Kidney (tissue), 14 donors: ENCODE results near the gene MYL4. TPM values are rescaled to one million over a fixed set of nuclear protein-coding genes. Genes with fewer than 3 reads are reported as not detected.

ENCODE experiments used
- DNase-seq, 5 donors: peaks; one replicate each; pipeline ENCODE4 v3.0.0-alpha.2; 2013 to 2020
- FAIRE-seq: peaks from 2 replicates; lab custom pipeline; 2012; peaks lifted over from hg19 to GRCh38; lab: Jason Lieb, UNC
- H3K27ac ChIP-seq, 2 donors: one replicate each; pipeline ENCODE4 v1.7.0; 2013; ENCODE audit warnings: low read depth in 2 of 2, low read length in 2 of 2, inconsistent platforms in 1 of 2
- H3K27me3 ChIP-seq: one replicate; pipeline ENCODE4 v1.7.1; 2013; ENCODE audit warnings: low read length, inconsistent platforms; ENCODE audit not compliant: control insufficient read depth, insufficient read depth
- H3K36me3 ChIP-seq, 3 donors: one replicate each; pipeline versions ENCODE4 v1.7.0 to v1.7.1; 2013; ENCODE audit warnings: low read length in 3 of 3, control low read depth in 1 of 3, inconsistent platforms in 1 of 3; ENCODE audit not compliant: insufficient read depth in 3 of 3, control insufficient read depth in 2 of 3
- H3K4me1 ChIP-seq, 3 donors: one replicate each; pipeline versions ENCODE4 v1.7.0 to v1.7.1; 2013; ENCODE audit warnings: low read length in 3 of 3, inconsistent platforms in 1 of 3, low read depth in 1 of 3; ENCODE audit not compliant: control insufficient read depth in 2 of 3, insufficient read depth in 2 of 3
- H3K4me3 ChIP-seq, 3 donors: one replicate each; pipeline versions ENCODE4 v1.7.0 to v1.8.1; 2013; ENCODE audit warnings: low read length in 3 of 3, control low read depth in 1 of 3, inconsistent platforms in 1 of 3
- H3K9ac ChIP-seq, 3 donors: one replicate each; pipeline versions ENCODE4 v1.7.0 to v1.7.1; 2013; ENCODE audit warnings: low read length in 3 of 3, control low read depth in 1 of 3, inconsistent platforms in 1 of 3
- H3K9me3 ChIP-seq, 3 donors: one replicate each; pipeline versions ENCODE4 v1.7.0 to v1.7.1; 2013; ENCODE audit warnings: low read length in 3 of 3, control low read depth in 1 of 3, inconsistent platforms in 1 of 3; ENCODE audit not compliant: control insufficient read depth in 2 of 3, insufficient read depth in 1 of 3
- CTCF ChIP-seq: IDR thresholded peaks from 3 replicates; pipeline ENCODE4 v1.5.1; 2012; ENCODE audit warnings: mild to moderate bottlenecking, moderate library complexity, borderline replicate concordance; ENCODE audit not compliant: insufficient read depth; ENCODE audit errors: extremely low read depth
- intact Hi-C: fragments of 100-400 bp; cut with DNase I; formaldehyde crosslinking; loops from one replicate; pipeline ENCODE4 v1.11.1; 2022
- polyA plus RNA-seq: library from polyadenylated mRNA; stranded (reverse); fragments of 350-450 nt; fragmentation: Illumina TruSeq; extraction: RNeasy Lipid Tissue Mini Kit (QIAGEN cat#74804); gene quantifications from one replicate; pipeline ENCODE4 v1.2.3, GENCODE V29; 2014; ENCODE audit warnings: low read depth, low replicate concordance; ENCODE audit not compliant: insufficient read depth
- total RNA-seq: library from RNA; stranded (reverse); fragmentation: NEBNext Ultra II Directional; extraction: Animal tissue kit (Norgen Biotek cat#: 25700); gene quantifications from one replicate; pipeline ENCODE4 v1.2.1, GENCODE V29; 2021
- donor health status: control.
- donor health status: control.
- donor health status: control.
- donor health status: control.
- donor health status: control.
- donor health status: DM: yes; HTN: yes; CAD: no.
- donor health status: Normal renal cell carcinoma (clear cell type).

Gene MYL4
- total and polyA plus RNA-seq, 2 donors from 2014 or later = 1.0 TPM; not detected in 1

GRCh38 chr17:47231334-47231733 is 22.2 kb downstream of the MYL4 start:
- FAIRE-seq (no peak), DNase-seq (no peak)
- peak overlapping the region in 1 of 3 donors; percentile 1 for H3K9ac ChIP-seq
- H3K36me3 ChIP-seq = no peaks in the 10 kb centered on the region
- peaks cover 3 to 15% (median 8%) of the 10 kb centered on the region in 3 donors for H3K4me1 ChIP-seq
- no peak overlapping the region for H3K4me3 ChIP-seq
- no peaks in the 10 kb centered on the region for H3K9me3 ChIP-seq
- no peak for TF ChIP-seq CTCF
- peak overlapping the region in 1 of 2 donors; percentile 5 for H3K27ac ChIP-seq
- no peaks in the 10 kb centered on the region for H3K27me3 ChIP-seq
- intact Hi-C loops = loop anchor here (5.0 kb wide), 1 partner anchor 86 kb away; no protein-coding TSS in a partner anchor

- no peak for TF ChIP-seq CTCF
- FAIRE-seq (no peak), DNase-seq (no peak)
- peak overlapping the region in 1 of 3 donors; percentile 1 for H3K9ac ChIP-seq
- H3K27ac ChIP-seq = no peak overlapping the region
- H3K4me1 ChIP-seq = peaks cover 3 to 13% (median 8%) of the 10 kb centered on the region in 3 donors
- intact Hi-C loops = loop anchor here (5.0 kb wide), 1 partner anchor 85 kb away; no protein-coding TSS in a partner anchor
- no peaks in the 10 kb centered on the region for H3K36me3 ChIP-seq
- H3K4me3 ChIP-seq = no peak overlapping the region
- no peaks in the 10 kb centered on the region for H3K27me3 ChIP-seq
- H3K9me3 ChIP-seq = no peaks in the 10 kb centered on the region
Observed at GRCh38 chr17:47231866-47232265, 22.7 kb downstream of the MYL4 start.

- no peak for DNase-seq
- Histone ChIP-seq H3K27ac (no peak overlapping the region), H3K27me3 (no peaks in the 10 kb centered on the region), H3K4me3 (no peak overlapping the region), H3K4me1 (peaks cover 3 to 13% (median 8%) of the 10 kb centered on the region in 3 donors), H3K9ac (no peak overlapping the region), H3K36me3 (no peaks in the 10 kb centered on the region), H3K9me3 (no peaks in the 10 kb centered on the region)
- intact Hi-C loops = loop anchor here (5.0 kb wide), 1 partner anchor 85 kb away; no protein-coding TSS in a partner anchor
- FAIRE-seq = no peak
- no peak for TF ChIP-seq CTCF
Observed at GRCh38 chr17:47232465-47232864, 23.3 kb downstream of the MYL4 start.

GRCh38 chr17:47235506-47235905 is 26.4 kb downstream of the MYL4 start:
- Histone ChIP-seq H3K9ac (no peak overlapping the region), H3K4me1 (peaks cover 0 to 15% (median 13%) of the 10 kb centered on the region in 3 donors), H3K27me3 (no peaks in the 10 kb centered on the region), H3K4me3 (no peak overlapping the region), H3K27ac (no peak overlapping the region), H3K36me3 (no peaks in the 10 kb centered on the region), H3K9me3 (no peaks in the 10 kb centered on the region)
- DNase-seq (no peak), FAIRE-seq (no peak)
- no peak for TF ChIP-seq CTCF
- intact Hi-C loops = no loop called here
